HCT116 (cell line): ENCODE results near the gene DOK7. TPM values are rescaled to one million over a fixed set of nuclear protein-coding genes. Genes with fewer than 3 reads are reported as not detected.

Source experiments
- ATAC-seq: fragments of 200-7000 bp; cut with Tn5 transposase; 2 replicates; pipeline ENCODE4 v1.9.1; 2020; ENCODE audit warnings: mild to moderate bottlenecking, moderate library complexity
- BruUV-seq: library from RNA; stranded (reverse); fragments of 400-500 nt; replicated peaks from 2 replicates; lab custom pipeline; 2021; lab: Mats Ljungman, UMichigan
- CTCF ChIA-PET: fragments of 300-600 bp; sonication (Branson Sonifier 250); formaldehyde crosslinking; loops from one replicate; lab custom pipeline; 2021; ENCODE audit warnings: antibody characterized with exemption; lab: Charles Lee
- POLR2A ChIA-PET: fragments of 300-600, 350-600 bp; sonication (Branson Sonifier 250); formaldehyde crosslinking; loops from one replicate; lab custom pipeline; 2021; ENCODE audit warnings: antibody characterized with exemption; lab: Charles Lee
- RAD21 ChIA-PET, 2 experiments: fragments of 300-600 bp; sonication (Branson Sonifier 250); formaldehyde crosslinking; loops; one replicate each; lab custom pipeline; 2023; ENCODE audit warnings: low total read pairs in 2 of 2; ENCODE audit not compliant: uncharacterized antibody in 2 of 2, unreplicated experiment in 2 of 2, low non-redundant PET in 1 of 2; lab: Charles Lee
- DNase-seq: peaks from one replicate; pipeline ENCODE4 v3.0.0-alpha.2; 2010; ENCODE audit warnings: low read depth, low spot score
- H2AFZ ChIP-seq: fragments of 200-600 bp; shearing (Covaris generic), sonication (generic); 2 replicates; pipeline ENCODE4 v1.6.1; 2017; ENCODE audit warnings: low read depth, mixed run types, mixed read lengths, antibody characterized with exemption, low read length; ENCODE audit not compliant: poor library complexity, severe bottlenecking
- H3K27ac ChIP-seq: 2 replicates; pipeline ENCODE4 v1.5.1; 2012; ENCODE audit warnings: low read depth, low read length
- H3K27me3 ChIP-seq: fragments of 200-600 bp; sonication (generic); 2 replicates; pipeline ENCODE4 v1.6.1; 2016; ENCODE audit warnings: mixed run types, low read length, mixed read lengths; ENCODE audit not compliant: insufficient read depth
- H3K36me3 ChIP-seq, 2 experiments: fragments of 200-500 bp in 1 of 2; fragments of 200-600 bp in 1 of 2; sonication (Bioruptor generic) in 1 of 2; sonication (generic) in 1 of 2; 2 replicates each; pipeline versions ENCODE4 v1.5.1 to v1.6.1; 2014 to 2016; ENCODE audit warnings: low read length in 2 of 2, inconsistent platforms in 1 of 2, mixed read lengths in 1 of 2, mixed run types in 1 of 2; ENCODE audit not compliant: insufficient read depth in 2 of 2, control insufficient read depth in 1 of 2
- H3K4me1 ChIP-seq, 2 experiments: fragments of 200-600 bp in 1 of 2; sonication (generic) in 1 of 2; 2 replicates each; pipeline versions ENCODE4 v1.5.1 to v1.6.1; 2012 to 2017; ENCODE audit warnings: low read length in 2 of 2, inconsistent platforms in 1 of 2, mild to moderate bottlenecking in 1 of 2, mixed read lengths in 1 of 2, mixed run types in 1 of 2, moderate library complexity in 1 of 2; ENCODE audit not compliant: insufficient read depth in 2 of 2, control insufficient read depth in 1 of 2
- H3K4me2 ChIP-seq: fragments of 200-600 bp; sonication (generic); 2 replicates; pipeline ENCODE4 v1.6.1; 2017; ENCODE audit warnings: mixed run types, low read length, mixed read lengths
- H3K4me3 ChIP-seq, 2 experiments: fragments of 200-600 bp in 1 of 2; sonication (generic) in 1 of 2; replicated peaks in 1 of 2; 2 replicates each; pipeline ENCODE4 v1.5.1; 2011 to 2016; ENCODE audit warnings: low read length in 2 of 2, control low read depth in 1 of 2, low read depth in 1 of 2, mild to moderate bottlenecking in 1 of 2, mixed read lengths in 1 of 2, mixed run types in 1 of 2
- H3K79me2 ChIP-seq: fragments of 200-600 bp; sonication (generic); 2 replicates; pipeline ENCODE4 v1.6.1; 2017; ENCODE audit warnings: mild to moderate bottlenecking, mixed run types, low read length, moderate library complexity, mixed read lengths; ENCODE audit not compliant: insufficient read depth
- H3K9ac ChIP-seq: fragments of 200-600 bp; sonication (generic); 2 replicates; pipeline ENCODE4 v1.6.1; 2016; ENCODE audit warnings: low read length, mixed read lengths
- H3K9me2 ChIP-seq: fragments of 200-600 bp; sonication (generic), shearing (Covaris generic); 2 replicates; pipeline ENCODE4 v1.6.1; 2017; ENCODE audit warnings: mixed run types, mild to moderate bottlenecking, moderate library complexity; ENCODE audit not compliant: insufficient read depth
- H3K9me3 ChIP-seq, 2 experiments: fragments of 200-500 bp in 1 of 2; fragments of 200-600 bp in 1 of 2; sonication (Bioruptor generic) in 1 of 2; sonication (generic) in 1 of 2; 2 replicates each; pipeline ENCODE4 v1.6.1; 2014 to 2017; ENCODE audit warnings: low read length in 2 of 2, mixed read lengths in 2 of 2, inconsistent platforms in 1 of 2, low read depth in 1 of 2, mild to moderate bottlenecking in 1 of 2, mixed run types in 1 of 2, moderate library complexity in 1 of 2; ENCODE audit not compliant: control insufficient read depth in 1 of 2, insufficient read depth in 1 of 2
- H4K20me1 ChIP-seq: fragments of 200-600 bp; sonication (generic), shearing (Covaris generic); 2 replicates; pipeline ENCODE4 v1.6.1; 2017; ENCODE audit warnings: mixed run types, mild to moderate bottlenecking, moderate library complexity; ENCODE audit not compliant: insufficient read depth
- CBX3 ChIP-seq: IDR thresholded peaks from 2 replicates; pipeline ENCODE4 v1.6.1; 2012; ENCODE audit warnings: low read depth
- EGR1 ChIP-seq: IDR thresholded peaks from 2 replicates; pipeline ENCODE4 v1.6.1; 2012; ENCODE audit warnings: low read depth
- FOSL1 ChIP-seq: IDR thresholded peaks from 2 replicates; pipeline ENCODE4 v1.6.1; 2012; ENCODE audit warnings: low read depth
- POLR2AphosphoS5 ChIP-seq: IDR thresholded peaks from 2 replicates; pipeline ENCODE4 v1.6.1; 2011; ENCODE audit warnings: mild to moderate bottlenecking, low read depth, low read length, moderate library complexity
- SRF ChIP-seq: IDR thresholded peaks from 2 replicates; pipeline ENCODE4 v1.6.1; 2012; ENCODE audit warnings: low read depth
- TCF7L2 ChIP-seq: IDR thresholded peaks from 2 replicates; pipeline ENCODE4 v1.7.0; 2011; ENCODE audit warnings: borderline replicate concordance, inconsistent platforms; ENCODE audit not compliant: insufficient read depth, insufficient read length; ENCODE audit errors: extremely low read depth
- intact Hi-C: fragments of 100-400 bp; cut with micrococcal nuclease; formaldehyde crosslinking; loops from 2 replicates; pipeline ENCODE4 v1.10.0; 2022
- total RNA-seq: library from RNA; stranded (reverse); gene quantifications from one replicate; pipeline ENCODE4 v1.2.1, GENCODE V29; 2021; ENCODE audit not compliant: unreplicated experiment
- TF ChIP-seq, protein P1 (sequence below): IDR thresholded peaks from 2 replicates; pipeline ENCODE4 v1.6.1; 2012
- TF ChIP-seq, protein P2 (sequence below): IDR thresholded peaks from 2 replicates; pipeline ENCODE4 v1.6.1; 2012; ENCODE audit warnings: low read depth
- TF ChIP-seq, protein P3 (sequence below), 3 experiments: fragments of 200-600 bp in 1 of 3; sonication (generic) in 1 of 3; IDR thresholded peaks in 2 of 3; conservative IDR thresholded peaks in 1 of 3; 2 replicates each; pipeline ENCODE4 v1.5.1; 2012 to 2017; ENCODE audit warnings: low read depth in 2 of 3, low read length in 2 of 3, antibody characterized with exemption in 1 of 3, borderline replicate concordance in 1 of 3, control low read depth in 1 of 3, mild to moderate bottlenecking in 1 of 3, mixed read lengths in 1 of 3, mixed run types in 1 of 3, moderate library complexity in 1 of 3; ENCODE audit not compliant: insufficient read depth in 1 of 3

Gene DOK7
- total RNA-seq, 1 experiment from 2014 or later: 2.4 TPM

DNA sequence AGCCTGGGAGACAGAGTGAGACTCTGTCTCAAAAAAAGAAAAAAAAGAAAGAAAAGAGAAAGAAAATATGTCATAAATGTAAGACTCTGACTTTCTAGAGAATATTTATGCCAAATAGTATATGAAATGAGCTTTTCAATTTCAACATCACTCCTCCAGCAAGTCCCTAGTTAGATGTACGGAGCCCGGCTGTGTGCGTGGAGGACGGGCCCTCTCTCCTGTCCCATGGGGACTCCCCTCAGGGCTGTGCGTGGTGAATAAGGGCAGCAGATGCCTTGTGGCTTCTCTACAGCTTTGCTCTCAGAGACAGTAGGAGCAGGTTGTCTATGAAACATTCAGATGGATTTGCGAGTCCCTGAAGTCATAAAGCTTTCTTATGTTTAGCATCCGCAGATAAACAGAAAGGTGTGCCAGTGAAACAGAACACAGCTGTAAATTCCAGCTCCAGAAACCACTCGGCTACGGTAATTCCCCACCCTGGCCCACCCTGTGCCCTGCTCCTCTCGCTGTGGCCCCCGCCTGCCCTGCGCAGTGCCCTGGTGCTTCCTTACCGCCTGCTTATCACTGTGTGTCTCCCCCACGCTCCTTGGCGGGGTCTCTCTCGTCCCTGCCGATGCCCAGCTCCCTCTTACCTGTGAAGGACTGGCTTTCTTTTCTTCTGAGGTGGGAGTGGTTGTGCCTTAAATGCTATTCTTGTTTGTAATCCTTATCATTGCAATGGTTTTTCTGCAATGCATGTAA is 35.2 kb upstream of the DOK7 start:
- no peaks in the 10 kb centered on the region for H3K4me1 ChIP-seq
- no peaks in the 10 kb centered on the region for H4K20me1 ChIP-seq
- TF ChIP-seq FOSL1: no peak
- no peak for TF ChIP-seq TCF7L2
- no peak overlapping the region for H3K27ac ChIP-seq
- ChIA-PET RAD21 (no interaction called here), POLR2A (no interaction called here), CTCF (interaction anchor here (1.4 kb wide), 1 partner anchor 9 kb away, joined by 3 read pairs; no protein-coding TSS in a partner anchor)
- no peak overlapping the region for H3K4me2 ChIP-seq
- no peaks in the 10 kb centered on the region for H3K9me2 ChIP-seq
- H3K4me3 ChIP-seq: no peak overlapping the region
- no TSS peak for BruUV-seq
- H3K9ac ChIP-seq: no peak overlapping the region
- H3K79me2 ChIP-seq: no peaks in the 10 kb centered on the region
- no peaks in the 10 kb centered on the region for H3K27me3 ChIP-seq
- intact Hi-C loops: no loop called here
- no peaks in the 10 kb centered on the region for H3K9me3 ChIP-seq
- H2AFZ ChIP-seq: no peak overlapping the region
- DNase-seq (no peak), ATAC-seq (no peak)
- H3K36me3 ChIP-seq: no peaks in the 10 kb centered on the region

GRCh38 chr4:3429651-3430050 is 33.5 kb upstream of the DOK7 start:
- Histone ChIP-seq H3K27me3 (no peaks in the 10 kb centered on the region), H3K9me2 (no peaks in the 10 kb centered on the region), H2AFZ (no peak overlapping the region), H3K27ac (no peak overlapping the region), H3K36me3 (no peaks in the 10 kb centered on the region), H3K79me2 (no peaks in the 10 kb centered on the region), H3K4me2 (no peak overlapping the region), H3K4me3 (no peak overlapping the region), H3K4me1 (no peaks in the 10 kb centered on the region), H4K20me1 (no peaks in the 10 kb centered on the region), H3K9me3 (no peaks in the 10 kb centered on the region), H3K9ac (no peak overlapping the region)
- intact Hi-C loops: no loop called here
- DNase-seq (no peak), ATAC-seq (no peak)
- TF ChIP-seq FOSL1 (no peak), TCF7L2 (no peak), POLR2AphosphoS5 (no peak), SRF (no peak), EGR1 (no peak), CBX3 (no peak)
- TF ChIP-seq, protein P1, sequence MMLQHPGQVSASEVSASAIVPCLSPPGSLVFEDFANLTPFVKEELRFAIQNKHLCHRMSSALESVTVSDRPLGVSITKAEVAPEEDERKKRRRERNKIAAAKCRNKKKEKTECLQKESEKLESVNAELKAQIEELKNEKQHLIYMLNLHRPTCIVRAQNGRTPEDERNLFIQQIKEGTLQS: no peak
- TF ChIP-seq, protein P2, sequence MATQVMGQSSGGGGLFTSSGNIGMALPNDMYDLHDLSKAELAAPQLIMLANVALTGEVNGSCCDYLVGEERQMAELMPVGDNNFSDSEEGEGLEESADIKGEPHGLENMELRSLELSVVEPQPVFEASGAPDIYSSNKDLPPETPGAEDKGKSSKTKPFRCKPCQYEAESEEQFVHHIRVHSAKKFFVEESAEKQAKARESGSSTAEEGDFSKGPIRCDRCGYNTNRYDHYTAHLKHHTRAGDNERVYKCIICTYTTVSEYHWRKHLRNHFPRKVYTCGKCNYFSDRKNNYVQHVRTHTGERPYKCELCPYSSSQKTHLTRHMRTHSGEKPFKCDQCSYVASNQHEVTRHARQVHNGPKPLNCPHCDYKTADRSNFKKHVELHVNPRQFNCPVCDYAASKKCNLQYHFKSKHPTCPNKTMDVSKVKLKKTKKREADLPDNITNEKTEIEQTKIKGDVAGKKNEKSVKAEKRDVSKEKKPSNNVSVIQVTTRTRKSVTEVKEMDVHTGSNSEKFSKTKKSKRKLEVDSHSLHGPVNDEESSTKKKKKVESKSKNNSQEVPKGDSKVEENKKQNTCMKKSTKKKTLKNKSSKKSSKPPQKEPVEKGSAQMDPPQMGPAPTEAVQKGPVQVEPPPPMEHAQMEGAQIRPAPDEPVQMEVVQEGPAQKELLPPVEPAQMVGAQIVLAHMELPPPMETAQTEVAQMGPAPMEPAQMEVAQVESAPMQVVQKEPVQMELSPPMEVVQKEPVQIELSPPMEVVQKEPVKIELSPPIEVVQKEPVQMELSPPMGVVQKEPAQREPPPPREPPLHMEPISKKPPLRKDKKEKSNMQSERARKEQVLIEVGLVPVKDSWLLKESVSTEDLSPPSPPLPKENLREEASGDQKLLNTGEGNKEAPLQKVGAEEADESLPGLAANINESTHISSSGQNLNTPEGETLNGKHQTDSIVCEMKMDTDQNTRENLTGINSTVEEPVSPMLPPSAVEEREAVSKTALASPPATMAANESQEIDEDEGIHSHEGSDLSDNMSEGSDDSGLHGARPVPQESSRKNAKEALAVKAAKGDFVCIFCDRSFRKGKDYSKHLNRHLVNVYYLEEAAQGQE: no peak
- TF ChIP-seq, protein P3, sequence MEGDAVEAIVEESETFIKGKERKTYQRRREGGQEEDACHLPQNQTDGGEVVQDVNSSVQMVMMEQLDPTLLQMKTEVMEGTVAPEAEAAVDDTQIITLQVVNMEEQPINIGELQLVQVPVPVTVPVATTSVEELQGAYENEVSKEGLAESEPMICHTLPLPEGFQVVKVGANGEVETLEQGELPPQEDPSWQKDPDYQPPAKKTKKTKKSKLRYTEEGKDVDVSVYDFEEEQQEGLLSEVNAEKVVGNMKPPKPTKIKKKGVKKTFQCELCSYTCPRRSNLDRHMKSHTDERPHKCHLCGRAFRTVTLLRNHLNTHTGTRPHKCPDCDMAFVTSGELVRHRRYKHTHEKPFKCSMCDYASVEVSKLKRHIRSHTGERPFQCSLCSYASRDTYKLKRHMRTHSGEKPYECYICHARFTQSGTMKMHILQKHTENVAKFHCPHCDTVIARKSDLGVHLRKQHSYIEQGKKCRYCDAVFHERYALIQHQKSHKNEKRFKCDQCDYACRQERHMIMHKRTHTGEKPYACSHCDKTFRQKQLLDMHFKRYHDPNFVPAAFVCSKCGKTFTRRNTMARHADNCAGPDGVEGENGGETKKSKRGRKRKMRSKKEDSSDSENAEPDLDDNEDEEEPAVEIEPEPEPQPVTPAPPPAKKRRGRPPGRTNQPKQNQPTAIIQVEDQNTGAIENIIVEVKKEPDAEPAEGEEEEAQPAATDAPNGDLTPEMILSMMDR (IDR thresholded peaks at IDR 0.05 in 2 of 3, conservative IDR thresholded peaks at IDR 0.05 in 1 of 3; ENCODE audit: borderline replicate concordance in 1 of 3, insufficient read depth in 1 of 3, low read depth in 2 of 3, low read length in 2 of 3): no peak
- POLR2A ChIA-PET: no interaction called here
- CTCF ChIA-PET: interaction anchor here (1.0 to 2.0 kb wide), 2 partner anchors 11 to 83 kb away, joined by 3 to 4 read pairs; no protein-coding TSS in a partner anchor
- BruUV-seq: no TSS peak
- RAD21 ChIA-PET: no interaction called here
